WTC11 (cell line): Measurements from ENCODE around the gene LDLRAD2.

Source experiments
- IRF2 ChIP-seq: sonication (generic); formaldehyde crosslinking; IDR thresholded peaks from 2 replicates; pipeline ENCODE4 v1.8.0; 2022; ENCODE audit warnings: low read depth, missing genetic modification reagents, borderline replicate concordance
- KAT7 ChIP-seq: sonication (generic); formaldehyde crosslinking; IDR thresholded peaks from 2 replicates; pipeline ENCODE4 v1.8.1; 2023; ENCODE audit warnings: missing genetic modification reagents, mild to moderate bottlenecking, borderline replicate concordance
- NR2C2 ChIP-seq: sonication (generic); formaldehyde crosslinking; IDR thresholded peaks from 2 replicates; pipeline ENCODE4 v1.8.0; 2022; ENCODE audit warnings: mild to moderate bottlenecking, missing genetic modification reagents
- TEAD1 ChIP-seq: sonication (generic); formaldehyde crosslinking; IDR thresholded peaks from 2 replicates; pipeline ENCODE4 v1.8.0; 2022; ENCODE audit warnings: mild to moderate bottlenecking, missing genetic modification reagents
- TF ChIP-seq, protein P1 (sequence below): fragments of 200-600 bp; IDR thresholded peaks from 2 replicates; pipeline ENCODE4 v1.8.0; 2022; ENCODE audit warnings: antibody characterized with exemption
- TF ChIP-seq, protein P2 (sequence below): sonication (generic); formaldehyde crosslinking; IDR thresholded peaks from 2 replicates; pipeline ENCODE4 v1.8.1; 2022; ENCODE audit warnings: low read depth, mild to moderate bottlenecking, moderate library complexity, missing genetic modification reagents, borderline replicate concordance
- TF ChIP-seq, protein P3 (sequence below): sonication (generic); formaldehyde crosslinking; IDR thresholded peaks from 2 replicates; pipeline ENCODE4 v1.8.0; 2022; ENCODE audit warnings: mild to moderate bottlenecking, missing genetic modification reagents
- TF ChIP-seq, protein P4 (sequence below): sonication (generic); formaldehyde crosslinking; IDR thresholded peaks from 2 replicates; pipeline ENCODE4 v1.8.0; 2022; ENCODE audit warnings: mild to moderate bottlenecking, missing genetic modification reagents
- TF ChIP-seq, protein P5 (sequence below): sonication (generic); formaldehyde crosslinking; IDR thresholded peaks from 2 replicates; pipeline ENCODE4 v1.8.1; 2023; ENCODE audit warnings: mild to moderate bottlenecking, missing genetic modification reagents, moderate library complexity
- TF ChIP-seq, protein P6 (sequence below): fragments of 250-450 bp; sonication (Bioruptor Pico); IDR thresholded peaks from 2 replicates; pipeline ENCODE4 v1.8.0; 2021; ENCODE audit warnings: mild to moderate bottlenecking
- TF ChIP-seq, protein P7 (sequence below): sonication (generic); formaldehyde crosslinking; conservative IDR thresholded peaks from 2 replicates; pipeline ENCODE4 v1.8.1; 2023; ENCODE audit warnings: mild to moderate bottlenecking, low read depth, missing genetic modification reagents, moderate library complexity
- TF ChIP-seq, protein P8 (sequence below): sonication (generic); formaldehyde crosslinking; conservative IDR thresholded peaks from 2 replicates; pipeline ENCODE4 v1.8.1; 2022; ENCODE audit warnings: mild to moderate bottlenecking, missing genetic modification reagents

DNA sequence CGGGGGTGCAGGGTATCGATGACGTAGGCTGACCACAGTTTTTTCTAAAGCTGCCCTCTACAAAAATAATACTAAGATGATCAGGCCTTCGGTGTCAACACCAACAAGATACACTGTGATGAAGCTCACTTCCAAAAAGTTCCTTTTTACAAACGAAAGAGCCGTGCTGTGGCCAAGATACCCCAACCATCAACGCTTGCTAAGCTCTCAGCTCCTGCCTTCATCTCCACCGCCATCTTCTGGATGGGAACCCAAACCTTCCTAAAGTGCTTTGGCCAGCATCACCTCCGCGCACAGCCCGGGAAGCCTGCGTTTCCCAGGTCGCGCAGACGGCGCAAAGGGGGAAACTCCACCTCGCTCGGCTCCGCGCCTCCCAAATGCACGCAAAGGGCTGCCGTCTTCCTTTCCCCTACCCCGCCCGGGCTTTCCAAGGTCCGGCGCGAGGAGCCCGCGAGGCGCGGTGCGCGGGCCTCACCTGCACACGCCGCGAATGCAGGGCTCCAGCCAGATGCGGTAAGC, 29.7 kb upstream of the LDLRAD2 start:
- TF ChIP-seq, protein P1, sequence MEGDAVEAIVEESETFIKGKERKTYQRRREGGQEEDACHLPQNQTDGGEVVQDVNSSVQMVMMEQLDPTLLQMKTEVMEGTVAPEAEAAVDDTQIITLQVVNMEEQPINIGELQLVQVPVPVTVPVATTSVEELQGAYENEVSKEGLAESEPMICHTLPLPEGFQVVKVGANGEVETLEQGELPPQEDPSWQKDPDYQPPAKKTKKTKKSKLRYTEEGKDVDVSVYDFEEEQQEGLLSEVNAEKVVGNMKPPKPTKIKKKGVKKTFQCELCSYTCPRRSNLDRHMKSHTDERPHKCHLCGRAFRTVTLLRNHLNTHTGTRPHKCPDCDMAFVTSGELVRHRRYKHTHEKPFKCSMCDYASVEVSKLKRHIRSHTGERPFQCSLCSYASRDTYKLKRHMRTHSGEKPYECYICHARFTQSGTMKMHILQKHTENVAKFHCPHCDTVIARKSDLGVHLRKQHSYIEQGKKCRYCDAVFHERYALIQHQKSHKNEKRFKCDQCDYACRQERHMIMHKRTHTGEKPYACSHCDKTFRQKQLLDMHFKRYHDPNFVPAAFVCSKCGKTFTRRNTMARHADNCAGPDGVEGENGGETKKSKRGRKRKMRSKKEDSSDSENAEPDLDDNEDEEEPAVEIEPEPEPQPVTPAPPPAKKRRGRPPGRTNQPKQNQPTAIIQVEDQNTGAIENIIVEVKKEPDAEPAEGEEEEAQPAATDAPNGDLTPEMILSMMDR, result no peak
- TF ChIP-seq, protein P2, sequence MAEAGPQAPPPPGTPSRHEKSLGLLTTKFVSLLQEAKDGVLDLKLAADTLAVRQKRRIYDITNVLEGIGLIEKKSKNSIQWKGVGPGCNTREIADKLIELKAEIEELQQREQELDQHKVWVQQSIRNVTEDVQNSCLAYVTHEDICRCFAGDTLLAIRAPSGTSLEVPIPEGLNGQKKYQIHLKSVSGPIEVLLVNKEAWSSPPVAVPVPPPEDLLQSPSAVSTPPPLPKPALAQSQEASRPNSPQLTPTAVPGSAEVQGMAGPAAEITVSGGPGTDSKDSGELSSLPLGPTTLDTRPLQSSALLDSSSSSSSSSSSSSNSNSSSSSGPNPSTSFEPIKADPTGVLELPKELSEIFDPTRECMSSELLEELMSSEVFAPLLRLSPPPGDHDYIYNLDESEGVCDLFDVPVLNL (CRISPR knock-in tag), result no peak
- TF ChIP-seq, protein P3, sequence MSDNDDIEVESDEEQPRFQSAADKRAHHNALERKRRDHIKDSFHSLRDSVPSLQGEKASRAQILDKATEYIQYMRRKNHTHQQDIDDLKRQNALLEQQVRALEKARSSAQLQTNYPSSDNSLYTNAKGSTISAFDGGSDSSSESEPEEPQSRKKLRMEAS (CRISPR knock-in tag), result no peak; the same call in 1 of the 2 replicates
- TF ChIP-seq, protein P4, sequence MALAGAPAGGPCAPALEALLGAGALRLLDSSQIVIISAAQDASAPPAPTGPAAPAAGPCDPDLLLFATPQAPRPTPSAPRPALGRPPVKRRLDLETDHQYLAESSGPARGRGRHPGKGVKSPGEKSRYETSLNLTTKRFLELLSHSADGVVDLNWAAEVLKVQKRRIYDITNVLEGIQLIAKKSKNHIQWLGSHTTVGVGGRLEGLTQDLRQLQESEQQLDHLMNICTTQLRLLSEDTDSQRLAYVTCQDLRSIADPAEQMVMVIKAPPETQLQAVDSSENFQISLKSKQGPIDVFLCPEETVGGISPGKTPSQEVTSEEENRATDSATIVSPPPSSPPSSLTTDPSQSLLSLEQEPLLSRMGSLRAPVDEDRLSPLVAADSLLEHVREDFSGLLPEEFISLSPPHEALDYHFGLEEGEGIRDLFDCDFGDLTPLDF, result no peak
- TF ChIP-seq, protein P5, sequence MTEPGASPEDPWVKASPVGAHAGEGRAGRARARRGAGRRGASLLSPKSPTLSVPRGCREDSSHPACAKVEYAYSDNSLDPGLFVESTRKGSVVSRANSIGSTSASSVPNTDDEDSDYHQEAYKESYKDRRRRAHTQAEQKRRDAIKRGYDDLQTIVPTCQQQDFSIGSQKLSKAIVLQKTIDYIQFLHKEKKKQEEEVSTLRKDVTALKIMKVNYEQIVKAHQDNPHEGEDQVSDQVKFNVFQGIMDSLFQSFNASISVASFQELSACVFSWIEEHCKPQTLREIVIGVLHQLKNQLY (CRISPR knock-in tag), result 0 out of 2 replicates have a peak, but pooled peaks have one; percentile 8
- TF ChIP-seq NR2C2 (CRISPR knock-in tag), result no peak
- TF ChIP-seq KAT7 (CRISPR knock-in tag), result no peak
- TF ChIP-seq, protein P6, sequence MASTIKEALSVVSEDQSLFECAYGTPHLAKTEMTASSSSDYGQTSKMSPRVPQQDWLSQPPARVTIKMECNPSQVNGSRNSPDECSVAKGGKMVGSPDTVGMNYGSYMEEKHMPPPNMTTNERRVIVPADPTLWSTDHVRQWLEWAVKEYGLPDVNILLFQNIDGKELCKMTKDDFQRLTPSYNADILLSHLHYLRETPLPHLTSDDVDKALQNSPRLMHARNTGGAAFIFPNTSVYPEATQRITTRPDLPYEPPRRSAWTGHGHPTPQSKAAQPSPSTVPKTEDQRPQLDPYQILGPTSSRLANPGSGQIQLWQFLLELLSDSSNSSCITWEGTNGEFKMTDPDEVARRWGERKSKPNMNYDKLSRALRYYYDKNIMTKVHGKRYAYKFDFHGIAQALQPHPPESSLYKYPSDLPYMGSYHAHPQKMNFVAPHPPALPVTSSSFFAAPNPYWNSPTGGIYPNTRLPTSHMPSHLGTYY (CRISPR knock-in tag), result no peak
- TF ChIP-seq, protein P7, sequence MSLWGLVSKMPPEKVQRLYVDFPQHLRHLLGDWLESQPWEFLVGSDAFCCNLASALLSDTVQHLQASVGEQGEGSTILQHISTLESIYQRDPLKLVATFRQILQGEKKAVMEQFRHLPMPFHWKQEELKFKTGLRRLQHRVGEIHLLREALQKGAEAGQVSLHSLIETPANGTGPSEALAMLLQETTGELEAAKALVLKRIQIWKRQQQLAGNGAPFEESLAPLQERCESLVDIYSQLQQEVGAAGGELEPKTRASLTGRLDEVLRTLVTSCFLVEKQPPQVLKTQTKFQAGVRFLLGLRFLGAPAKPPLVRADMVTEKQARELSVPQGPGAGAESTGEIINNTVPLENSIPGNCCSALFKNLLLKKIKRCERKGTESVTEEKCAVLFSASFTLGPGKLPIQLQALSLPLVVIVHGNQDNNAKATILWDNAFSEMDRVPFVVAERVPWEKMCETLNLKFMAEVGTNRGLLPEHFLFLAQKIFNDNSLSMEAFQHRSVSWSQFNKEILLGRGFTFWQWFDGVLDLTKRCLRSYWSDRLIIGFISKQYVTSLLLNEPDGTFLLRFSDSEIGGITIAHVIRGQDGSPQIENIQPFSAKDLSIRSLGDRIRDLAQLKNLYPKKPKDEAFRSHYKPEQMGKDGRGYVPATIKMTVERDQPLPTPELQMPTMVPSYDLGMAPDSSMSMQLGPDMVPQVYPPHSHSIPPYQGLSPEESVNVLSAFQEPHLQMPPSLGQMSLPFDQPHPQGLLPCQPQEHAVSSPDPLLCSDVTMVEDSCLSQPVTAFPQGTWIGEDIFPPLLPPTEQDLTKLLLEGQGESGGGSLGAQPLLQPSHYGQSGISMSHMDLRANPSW (CRISPR knock-in tag), result no peak
- TF ChIP-seq TEAD1 (CRISPR knock-in tag), result no peak
- TF ChIP-seq IRF2 (CRISPR knock-in tag), result no peak
- TF ChIP-seq, protein P8, sequence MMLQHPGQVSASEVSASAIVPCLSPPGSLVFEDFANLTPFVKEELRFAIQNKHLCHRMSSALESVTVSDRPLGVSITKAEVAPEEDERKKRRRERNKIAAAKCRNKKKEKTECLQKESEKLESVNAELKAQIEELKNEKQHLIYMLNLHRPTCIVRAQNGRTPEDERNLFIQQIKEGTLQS (CRISPR knock-in tag), result no peak
